Effector memory CD4-positive, alpha-beta T cell (primary cell): Measurements from ENCODE around the gene PCSK5.

Experiments
- DNase-seq, 3 donors: peaks; one replicate each; pipeline ENCODE4 v3.0.0-alpha.2; 2020
- H3K27ac ChIP-seq: 2 replicates; pipeline ENCODE4 v1.7.0; 2013; ENCODE audit warnings: mild to moderate bottlenecking, low read length, moderate library complexity; ENCODE audit not compliant: insufficient read depth, poor library complexity, severe bottlenecking
- H3K27me3 ChIP-seq: replicated peaks from 2 replicates; pipeline ENCODE4 v1.7.0; 2013; ENCODE audit warnings: mild to moderate bottlenecking, low read length; ENCODE audit not compliant: insufficient read depth, control insufficient read depth, poor library complexity, severe bottlenecking
- H3K36me3 ChIP-seq: 2 replicates; pipeline ENCODE4 v1.7.0; 2013; ENCODE audit warnings: mild to moderate bottlenecking, low read length, moderate library complexity; ENCODE audit not compliant: control insufficient read depth, insufficient read depth
- H3K4me1 ChIP-seq: 2 replicates; pipeline ENCODE4 v1.7.0; 2013; ENCODE audit warnings: low read length, mild to moderate bottlenecking; ENCODE audit not compliant: control insufficient read depth, insufficient read depth, poor library complexity, severe bottlenecking
- H3K4me3 ChIP-seq: 2 replicates; pipeline ENCODE4 v1.7.0; 2013; ENCODE audit warnings: low read length, low read depth, mild to moderate bottlenecking; ENCODE audit not compliant: insufficient read depth, poor library complexity, severe bottlenecking
- H3K9me3 ChIP-seq: 2 replicates; pipeline ENCODE4 v1.7.0; 2013; ENCODE audit warnings: mild to moderate bottlenecking, low read length, moderate library complexity; ENCODE audit not compliant: control insufficient read depth

The PCSK5 gene

GRCh38 chr9:75992482-75993206, 102.2 kb downstream of the PCSK5 start:
- no peaks in the 10 kb centered on the region for H3K27me3 ChIP-seq
- H3K4me3 ChIP-seq, result no peak overlapping the region
- H3K4me1 ChIP-seq, result no peaks in the 10 kb centered on the region
- no peak for DNase-seq
- H3K36me3 ChIP-seq, result no peaks in the 10 kb centered on the region
- H3K27ac ChIP-seq, result no peak overlapping the region
- H3K9me3 ChIP-seq, result no peaks in the 10 kb centered on the region

GRCh38 chr9:75993434-75993833, 103.0 kb downstream of the PCSK5 start:
- H3K9me3 ChIP-seq, result no peaks in the 10 kb centered on the region
- H3K4me1 ChIP-seq, result no peaks in the 10 kb centered on the region
- no peaks in the 10 kb centered on the region for H3K36me3 ChIP-seq
- DNase-seq, result no peak
- H3K27ac ChIP-seq, result no peak overlapping the region
- no peaks in the 10 kb centered on the region for H3K27me3 ChIP-seq
- no peak overlapping the region for H3K4me3 ChIP-seq

- no peak for DNase-seq
- Histone ChIP-seq H3K4me3 (no peak overlapping the region), H3K27ac (no peak overlapping the region), H3K9me3 (no peaks in the 10 kb centered on the region), H3K27me3 (no peaks in the 10 kb centered on the region), H3K4me1 (no peaks in the 10 kb centered on the region), H3K36me3 (no peaks in the 10 kb centered on the region)
Measured at GRCh38 chr9:75995066-75995465, 104.6 kb downstream of the PCSK5 start.

GRCh38 chr9:75996726-75997125, 106.3 kb downstream of the PCSK5 start:
- DNase-seq, result no peak
- Histone ChIP-seq H3K4me1 (no peaks in the 10 kb centered on the region), H3K36me3 (no peaks in the 10 kb centered on the region), H3K27ac (no peak overlapping the region), H3K27me3 (no peaks in the 10 kb centered on the region), H3K9me3 (no peaks in the 10 kb centered on the region), H3K4me3 (no peak overlapping the region)

GRCh38 chr9:75997206-75997605, 106.7 kb downstream of the PCSK5 start:
- H3K27me3 ChIP-seq, result no peaks in the 10 kb centered on the region
- no peak overlapping the region for H3K27ac ChIP-seq
- no peak for DNase-seq
- no peaks in the 10 kb centered on the region for H3K4me1 ChIP-seq
- H3K9me3 ChIP-seq, result no peaks in the 10 kb centered on the region
- H3K36me3 ChIP-seq, result no peaks in the 10 kb centered on the region
- no peak overlapping the region for H3K4me3 ChIP-seq

GRCh38 chr9:75998096-75998780, 107.8 kb downstream of the PCSK5 start:
- no peaks in the 10 kb centered on the region for H3K4me1 ChIP-seq
- no peak overlapping the region for H3K4me3 ChIP-seq
- no peaks in the 10 kb centered on the region for H3K9me3 ChIP-seq
- no peak overlapping the region for H3K27ac ChIP-seq
- H3K27me3 ChIP-seq, result no peaks in the 10 kb centered on the region
- no peaks in the 10 kb centered on the region for H3K36me3 ChIP-seq
- no peak for DNase-seq

- H3K27me3 ChIP-seq, result no peaks in the 10 kb centered on the region
- H3K4me3 ChIP-seq, result no peak overlapping the region
- H3K27ac ChIP-seq, result no peak overlapping the region
- DNase-seq, result no peak
- no peaks in the 10 kb centered on the region for H3K9me3 ChIP-seq
- no peaks in the 10 kb centered on the region for H3K36me3 ChIP-seq
- no peaks in the 10 kb centered on the region for H3K4me1 ChIP-seq
Measured at GRCh38 chr9:76001459-76001858, 111.0 kb downstream of the PCSK5 start.

- Histone ChIP-seq H3K27ac (no peak overlapping the region), H3K36me3 (no peaks in the 10 kb centered on the region), H3K27me3 (no peaks in the 10 kb centered on the region), H3K9me3 (no peaks in the 10 kb centered on the region), H3K4me3 (no peak overlapping the region), H3K4me1 (no peaks in the 10 kb centered on the region)
- DNase-seq, result no peak
Measured at GRCh38 chr9:76003041-76003440, 112.6 kb downstream of the PCSK5 start.

GRCh38 chr9:76004526-76004925, 114.1 kb downstream of the PCSK5 start:
- H3K4me3 ChIP-seq, result no peak overlapping the region
- no peaks in the 10 kb centered on the region for H3K9me3 ChIP-seq
- H3K4me1 ChIP-seq, result no peaks in the 10 kb centered on the region
- no peak overlapping the region for H3K27ac ChIP-seq
- no peaks in the 10 kb centered on the region for H3K27me3 ChIP-seq
- DNase-seq, result no peak
- H3K36me3 ChIP-seq, result no peaks in the 10 kb centered on the region

GRCh38 chr9:76007935-76008334, 117.5 kb downstream of the PCSK5 start:
- no peaks in the 10 kb centered on the region for H3K36me3 ChIP-seq
- H3K4me3 ChIP-seq, result no peak overlapping the region
- no peaks in the 10 kb centered on the region for H3K9me3 ChIP-seq
- H3K27ac ChIP-seq, result no peak overlapping the region
- no peaks in the 10 kb centered on the region for H3K4me1 ChIP-seq
- H3K27me3 ChIP-seq, result no peaks in the 10 kb centered on the region
- no peak for DNase-seq
